Right forelimb (tissue), 1 donor: Measurements from ENCODE around the gene ADAMTS12.
"Not testable (repeated sequence)": the region's sequence is repeated elsewhere in the genome, so short reads cannot be mapped to it uniquely, and the experiment has no call there.

Experiments used
- DNase-seq: peaks from one replicate; pipeline ENCODE4 v3.0.0-alpha.2; 2018

ADAMTS12 gene

DNA sequence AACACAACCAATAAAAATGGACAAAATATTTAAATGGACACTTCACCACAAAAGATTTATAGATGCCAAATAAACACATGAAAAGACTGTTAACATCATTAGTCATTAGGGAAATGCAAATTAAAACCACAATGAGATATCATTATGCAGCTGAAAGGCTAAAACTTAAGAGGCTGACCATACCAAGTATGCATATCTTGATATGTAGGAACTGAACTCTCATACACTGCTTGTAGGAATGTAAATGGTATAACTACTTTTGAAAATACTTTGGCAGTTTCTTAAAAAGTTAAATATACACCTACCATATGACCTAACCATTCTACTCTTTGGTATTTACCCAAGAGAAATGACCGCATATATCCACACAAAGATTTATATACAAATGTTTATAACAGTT lies 13.6 kb upstream of the ADAMTS12 start:
- no peak for DNase-seq

DNA sequence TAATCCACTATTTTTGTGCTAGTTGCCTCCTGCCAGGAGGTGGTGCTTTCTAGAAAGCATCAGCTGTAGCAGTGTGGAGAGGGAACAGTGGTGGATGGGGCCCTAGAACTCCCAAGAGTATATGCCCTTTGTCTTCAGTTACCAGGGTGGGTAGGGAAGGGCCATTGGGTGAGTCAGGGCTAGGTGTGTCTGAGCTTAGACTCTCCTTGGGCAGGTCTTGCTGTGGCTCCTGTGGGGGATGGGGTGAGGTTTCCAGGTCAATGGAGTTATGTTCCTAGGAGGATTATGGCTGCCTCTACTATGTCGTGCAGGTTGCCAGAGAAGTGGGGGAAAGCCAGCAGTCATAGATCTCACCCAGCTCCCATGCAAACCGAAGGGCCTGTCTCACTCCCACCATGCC lies 11.3 kb upstream of the ADAMTS12 start:
- DNase-seq: no peak

DNA sequence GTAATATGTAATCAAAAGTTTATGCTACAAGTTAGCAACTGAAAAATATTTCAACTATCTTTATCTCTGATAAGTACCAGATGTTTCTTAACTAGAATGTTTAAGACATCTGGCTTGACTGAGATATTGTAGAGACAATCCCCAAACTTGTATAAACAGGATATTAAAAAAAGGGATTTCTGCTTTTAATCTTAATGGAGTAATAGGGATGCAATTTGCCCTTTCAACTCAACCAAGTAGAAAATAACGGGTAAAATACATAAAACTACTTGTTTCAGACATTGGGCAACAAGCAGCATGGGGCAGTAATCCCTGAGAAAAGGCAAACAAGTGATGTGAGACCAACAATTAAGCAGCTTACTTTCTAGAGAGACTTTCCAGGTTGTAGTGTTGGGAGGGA lies 9.4 kb upstream of the ADAMTS12 start:
- no peak for DNase-seq

DNA sequence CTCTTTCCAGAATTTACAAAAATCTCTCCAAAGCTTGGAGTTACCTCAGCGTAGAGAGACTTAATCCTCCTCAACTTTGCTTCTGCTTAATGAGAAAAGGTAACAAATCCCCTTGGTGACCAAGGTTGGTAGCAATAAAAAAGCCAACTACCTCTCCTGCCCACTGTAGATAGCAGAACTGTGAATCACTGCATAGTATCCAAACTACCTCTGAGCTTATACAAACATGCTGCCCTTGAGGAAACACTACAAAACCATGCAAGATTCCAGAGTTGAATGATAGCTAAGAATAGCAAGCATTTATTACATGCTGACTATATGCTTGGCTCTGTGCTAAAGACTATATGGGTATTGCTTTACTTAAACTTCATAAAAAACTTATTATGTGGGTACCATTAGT lies 2.8 kb upstream of the ADAMTS12 start:
- no peak for DNase-seq

DNA sequence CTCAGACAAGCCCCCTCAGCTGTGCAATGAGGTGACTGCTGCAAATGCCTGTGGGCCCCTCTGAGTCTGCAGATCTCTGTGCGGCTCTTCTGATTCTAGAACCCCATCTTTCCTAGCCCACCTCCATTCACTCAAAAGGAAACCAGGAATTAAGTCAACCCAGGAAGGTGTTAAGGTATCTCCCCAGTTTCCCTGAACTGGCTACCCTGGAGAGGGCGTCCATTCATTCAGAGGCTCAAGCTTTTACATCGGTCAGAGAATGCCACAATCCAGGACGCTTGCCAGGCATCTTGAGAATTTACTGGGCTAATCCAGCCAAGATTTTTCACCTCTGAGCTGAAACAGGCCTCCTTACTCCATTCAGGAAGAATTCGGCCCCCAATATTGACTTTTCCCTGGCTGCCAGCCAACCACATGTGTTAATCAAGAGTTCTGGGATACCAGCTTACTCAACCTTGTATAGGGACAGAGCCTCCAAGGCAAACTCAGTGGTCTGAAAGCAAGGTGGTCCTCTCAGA lies 889 bp upstream of the ADAMTS12 start:
- peak; percentile 73 for DNase-seq

DNA sequence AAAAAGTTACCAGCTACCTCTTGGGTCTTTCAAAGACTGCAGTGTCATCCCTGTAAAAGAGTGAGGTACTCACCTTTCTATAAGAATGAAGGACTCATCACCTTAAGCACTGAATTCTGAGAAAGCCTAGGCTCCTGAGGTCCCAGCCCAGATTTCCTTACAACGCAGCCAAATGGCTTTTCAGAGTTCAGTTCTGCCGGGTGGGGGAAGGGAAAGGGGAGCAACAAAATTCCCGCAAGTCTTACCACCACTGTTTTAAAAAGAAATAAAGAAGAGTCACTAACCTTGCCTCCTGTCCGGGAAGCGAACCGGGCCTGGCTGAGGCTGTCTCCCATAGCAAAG lies 373 bp downstream of the ADAMTS12 start:
- no peak for DNase-seq

DNA sequence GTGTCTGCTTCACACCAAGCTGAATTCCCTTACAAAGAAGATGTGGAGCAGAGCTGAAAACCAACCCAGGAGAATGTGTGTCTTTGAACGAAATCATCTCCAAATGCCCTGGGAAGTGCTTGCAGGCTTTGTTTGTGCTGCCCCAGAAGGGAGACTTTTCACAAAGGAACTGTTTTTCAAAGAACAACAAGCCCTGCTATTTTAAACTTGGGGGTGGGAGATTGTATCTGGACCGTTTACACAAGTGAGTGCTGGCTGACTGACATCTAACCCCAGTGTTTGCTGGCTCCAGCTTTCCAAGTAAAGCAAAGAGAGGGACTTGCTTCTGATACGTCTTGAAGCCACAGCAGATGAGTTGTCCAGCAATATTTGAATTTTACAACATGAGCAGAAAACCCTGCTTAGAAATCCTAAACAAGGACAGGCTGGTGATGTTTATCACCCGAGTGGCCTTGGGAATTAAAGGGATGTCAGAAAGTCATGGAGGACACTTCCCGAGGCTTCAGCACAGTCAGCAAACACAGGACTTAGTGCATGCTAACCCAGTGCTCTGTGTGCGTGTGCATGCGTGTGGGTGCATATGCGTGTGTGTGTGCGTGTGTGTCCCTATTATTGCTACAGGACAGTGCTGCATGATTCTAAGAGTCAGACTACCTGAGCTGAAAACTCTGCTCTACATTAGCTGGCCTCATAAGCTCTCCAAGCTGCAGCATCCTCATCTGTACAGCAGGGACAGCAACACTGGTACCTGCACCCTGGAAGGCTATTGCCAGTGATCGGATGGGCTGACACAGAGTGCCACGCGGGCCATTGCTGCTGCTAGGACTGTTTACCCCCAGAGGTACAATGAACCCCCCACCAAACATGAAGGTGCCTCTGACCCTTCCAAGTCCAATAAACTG lies 1.4 kb downstream of the ADAMTS12 start:
- DNase-seq: peak; percentile 62

DNA sequence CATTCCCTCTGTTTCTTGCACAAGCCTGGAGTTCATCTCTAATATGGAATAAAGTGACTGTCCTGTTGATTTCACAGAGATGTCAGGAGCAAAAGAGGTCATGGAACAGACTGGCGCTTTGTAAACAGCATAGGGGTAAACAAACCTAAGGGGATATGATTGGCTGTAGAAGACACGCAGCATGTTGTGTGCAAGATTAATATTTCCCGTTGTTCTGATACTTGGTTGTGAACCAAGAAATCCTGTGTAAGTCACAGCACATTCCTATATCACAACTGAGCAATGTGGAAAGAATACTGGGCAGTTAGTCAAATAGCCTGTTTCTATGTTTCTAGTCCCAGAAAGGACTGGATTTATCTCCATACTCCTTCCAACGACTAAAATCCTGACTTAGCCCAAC lies 3.2 kb downstream of the ADAMTS12 start:
- no peak for DNase-seq

DNA sequence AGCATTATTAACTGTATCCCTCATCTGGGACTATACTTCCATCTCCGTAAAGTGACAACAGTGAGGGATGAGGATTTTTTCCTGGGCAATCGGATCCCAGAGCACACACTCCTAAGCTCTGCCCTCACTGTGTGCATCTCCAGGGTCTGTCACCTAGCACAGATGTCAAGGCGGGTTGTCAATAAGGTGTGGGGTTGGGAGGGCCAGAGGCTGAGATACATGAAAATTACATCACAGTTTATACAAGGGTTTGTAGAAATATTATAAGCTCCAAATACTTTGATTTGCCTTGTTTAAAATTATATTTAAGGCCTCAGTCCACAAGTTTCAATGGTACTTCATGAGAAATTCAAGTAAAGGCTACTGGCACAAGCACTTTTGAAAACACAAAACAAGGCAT lies 4.5 kb downstream of the ADAMTS12 start:
- no peak for DNase-seq

DNA sequence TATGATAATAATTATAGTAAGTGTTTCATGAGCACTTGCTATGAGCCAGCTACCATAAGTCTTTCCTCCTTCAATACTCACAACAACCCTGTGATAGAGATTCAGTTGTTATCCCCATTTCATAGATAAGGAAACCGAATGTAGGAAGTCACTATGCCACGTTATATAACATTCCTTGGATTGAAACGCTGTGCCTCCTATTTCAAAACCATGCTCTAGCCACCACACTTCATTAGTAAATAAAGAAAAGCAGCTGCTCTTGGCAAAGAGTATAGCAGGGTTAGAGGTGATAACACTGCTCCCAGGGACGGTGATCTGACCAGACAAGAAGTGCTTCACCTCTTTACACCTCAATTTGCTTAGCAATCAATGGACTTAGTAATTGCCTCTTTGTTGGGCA lies 5.5 kb downstream of the ADAMTS12 start:
- DNase-seq: no peak

DNA sequence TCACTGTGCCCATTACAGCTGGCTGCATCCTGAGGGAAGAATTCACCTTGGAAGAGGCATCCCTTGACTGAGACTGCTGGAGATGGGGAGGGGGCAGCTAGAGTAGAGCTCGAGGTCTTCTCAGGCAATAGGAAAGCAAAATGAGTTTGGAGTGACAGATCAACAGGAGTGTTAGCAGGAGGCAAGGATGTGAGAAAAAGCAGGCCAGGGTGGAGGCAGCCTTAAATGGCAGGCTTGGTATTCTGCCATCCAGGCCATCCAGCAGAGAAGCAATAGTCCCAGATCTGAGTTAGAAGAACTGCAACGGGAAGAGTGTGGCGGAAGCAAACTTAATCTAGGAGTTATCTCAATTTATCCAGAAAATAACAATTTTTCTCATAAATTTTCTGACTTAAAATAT lies 6.1 kb downstream of the ADAMTS12 start:
- DNase-seq: no peak

DNA sequence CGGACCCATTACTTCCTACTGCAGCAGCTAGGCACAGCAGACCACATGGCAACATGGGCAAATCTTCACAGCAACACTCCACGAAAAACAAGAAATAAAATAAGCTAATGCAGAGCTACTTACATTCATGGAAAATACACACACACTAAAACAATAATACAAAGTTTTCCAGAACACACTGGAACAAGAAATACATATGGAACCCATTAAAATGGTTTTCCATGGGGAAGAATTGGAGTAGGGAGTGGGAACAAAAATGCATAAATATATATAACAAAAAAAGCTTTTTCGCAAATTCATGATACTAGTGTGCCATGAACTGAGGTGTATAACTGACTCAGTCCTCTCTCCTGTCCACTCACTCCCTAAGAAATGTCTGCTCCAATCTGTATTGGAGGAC lies 8.3 kb downstream of the ADAMTS12 start:
- DNase-seq: no peak

DNA sequence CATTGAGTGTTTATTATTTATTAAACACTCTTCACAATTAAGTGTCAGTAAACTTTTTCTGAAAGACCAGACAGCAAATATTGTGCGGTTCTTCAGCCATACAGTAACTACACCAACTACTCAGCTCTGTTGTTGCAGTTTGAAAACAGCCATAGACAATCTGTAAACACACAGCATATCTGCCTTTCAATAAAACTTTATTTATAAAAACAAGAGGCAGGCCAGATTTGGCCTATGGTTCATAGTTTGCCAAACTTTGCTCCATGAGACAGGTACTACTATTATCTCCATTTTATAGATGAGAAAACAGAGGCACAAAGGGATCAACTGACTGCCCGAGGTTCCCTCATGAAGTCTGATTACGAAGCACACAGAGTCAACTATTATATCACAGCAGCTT lies 11.5 kb downstream of the ADAMTS12 start:
- DNase-seq: no peak

DNA sequence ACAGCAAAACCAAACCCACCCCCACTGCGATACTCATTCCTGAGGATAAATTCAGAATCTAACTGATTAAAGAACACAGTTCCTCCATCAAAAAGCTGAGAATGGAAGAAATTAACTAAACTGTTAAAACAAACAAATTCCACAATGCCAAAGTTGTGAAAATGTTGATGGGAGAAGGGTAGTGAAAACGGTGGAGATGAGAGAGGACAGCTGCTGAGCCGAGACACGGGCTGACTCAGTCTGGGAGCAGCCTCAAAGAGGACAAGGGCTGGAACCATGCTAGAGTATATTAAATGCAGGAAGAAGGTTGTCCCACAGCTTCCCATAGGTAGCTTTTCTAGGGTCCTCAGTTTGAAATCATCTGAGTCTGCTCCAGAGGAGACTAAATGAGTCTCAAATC lies 14.3 kb downstream of the ADAMTS12 start:
- DNase-seq: no peak

DNA sequence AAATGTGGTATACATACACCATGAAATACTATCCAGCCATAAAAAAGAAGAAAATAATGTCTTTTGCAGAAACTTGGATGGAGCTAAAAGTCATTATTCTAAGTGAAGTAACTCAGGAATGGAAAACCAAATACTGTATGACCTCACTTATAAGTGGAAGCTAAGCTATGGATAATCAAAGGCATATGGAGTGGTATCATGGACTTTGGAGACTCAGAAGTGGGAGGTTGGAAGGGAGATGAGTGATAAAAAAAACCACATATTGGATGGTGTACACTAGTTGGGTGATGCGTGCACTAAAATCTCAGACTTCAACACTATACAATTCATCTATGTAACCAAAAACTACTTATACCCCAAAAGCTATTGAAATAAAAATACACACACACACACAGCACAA lies 24.5 kb downstream of the ADAMTS12 start:
- DNase-seq: no peak

DNA sequence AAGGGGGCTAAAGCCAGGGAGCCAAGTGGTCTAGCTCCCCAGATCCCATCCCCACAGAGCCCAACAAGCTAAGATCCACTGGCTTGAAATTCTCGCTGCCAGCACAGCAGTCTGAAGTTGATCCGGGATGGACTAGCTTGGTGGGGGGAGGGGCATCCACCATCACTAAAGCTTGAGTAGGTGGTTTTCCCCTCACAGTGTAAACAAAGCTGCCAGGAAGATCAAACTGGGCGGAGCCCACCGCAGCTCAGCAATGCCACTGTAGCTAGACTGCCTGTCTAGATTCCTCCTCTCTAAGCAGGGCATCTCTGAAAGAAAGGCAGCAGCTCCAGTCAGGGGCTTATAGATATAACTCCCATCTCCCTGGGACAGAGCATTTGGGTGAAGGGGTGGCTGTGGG lies 32.6 kb downstream of the ADAMTS12 start:
- not testable (repeated sequence) for DNase-seq

DNA sequence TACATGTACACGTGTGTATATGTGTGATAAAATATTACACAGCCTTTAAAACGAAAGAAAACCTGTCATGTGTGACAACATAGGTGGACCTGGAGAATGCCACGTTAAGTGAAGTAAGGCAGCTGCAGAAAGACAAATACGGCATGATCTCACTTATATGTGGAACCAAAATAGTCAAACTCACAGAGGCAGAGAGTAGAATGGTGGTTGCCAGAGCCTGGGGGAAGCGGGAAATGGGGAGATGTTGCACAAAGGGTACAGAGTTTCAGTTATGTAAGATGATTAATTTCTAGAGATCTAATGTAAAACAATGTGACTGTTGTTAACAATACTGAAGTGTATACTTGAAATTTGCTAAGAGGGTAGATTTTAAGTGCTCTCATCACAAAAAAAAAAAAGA lies 34.8 kb downstream of the ADAMTS12 start:
- DNase-seq: no peak

DNA sequence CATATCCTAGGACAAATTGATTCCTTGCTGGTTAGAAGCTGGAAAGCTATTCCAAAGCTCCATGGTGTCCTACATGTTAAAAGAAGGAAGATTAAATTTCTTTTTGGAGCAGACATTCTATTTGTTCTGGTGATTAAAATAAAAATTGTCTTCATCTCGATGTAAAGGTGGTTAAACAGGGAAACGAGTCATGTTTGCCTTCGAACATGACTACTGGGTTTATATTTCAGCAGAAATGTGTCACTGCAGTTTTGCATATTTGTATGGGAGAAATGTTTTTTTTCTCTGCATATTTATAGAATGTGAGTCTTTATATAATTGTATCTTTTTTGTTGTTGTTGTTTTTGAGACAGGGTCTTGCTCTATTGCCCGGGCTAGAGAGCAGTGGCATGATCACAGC lies 36.4 kb downstream of the ADAMTS12 start:
- DNase-seq: no peak

DNA sequence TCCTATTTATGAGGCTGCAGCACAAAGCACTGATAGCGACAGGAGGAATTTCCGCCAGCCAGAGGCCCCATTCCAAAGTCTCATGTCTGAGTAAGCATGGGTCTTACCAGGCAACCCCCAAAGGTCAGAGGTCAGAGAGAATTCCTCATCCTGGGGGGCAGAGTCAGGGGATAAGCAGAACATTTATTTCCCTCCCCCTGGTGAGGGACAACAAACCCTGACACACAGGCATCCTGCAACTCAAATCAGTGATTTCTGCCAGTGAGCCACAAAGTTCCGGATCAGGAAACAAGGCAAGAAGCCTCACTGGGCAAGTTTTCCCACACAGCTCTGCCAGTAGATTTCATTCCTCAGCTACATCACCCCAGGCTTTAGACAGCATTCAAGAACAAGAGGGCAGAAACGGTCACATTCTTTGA lies 37.0 kb downstream of the ADAMTS12 start:
- no peak for DNase-seq

DNA sequence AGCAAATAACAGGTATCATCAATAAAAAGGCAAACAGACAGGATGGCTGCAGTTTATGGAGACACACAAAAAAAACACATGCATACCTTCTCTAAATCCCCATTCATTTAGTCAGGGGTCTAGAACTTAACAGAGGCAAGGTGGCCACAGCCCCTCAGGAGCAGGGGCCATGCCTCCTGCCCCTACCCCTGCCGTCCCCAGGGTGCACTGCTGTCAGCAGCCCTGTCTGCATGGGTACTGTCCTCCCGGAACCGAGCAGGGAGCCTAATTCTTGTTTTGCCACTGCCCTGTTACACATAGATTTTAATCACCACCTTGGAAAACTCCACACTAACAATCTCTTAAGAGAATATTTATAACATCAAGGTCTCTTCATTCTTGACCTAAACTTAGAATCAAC lies 39.0 kb downstream of the ADAMTS12 start:
- DNase-seq: no peak

DNA sequence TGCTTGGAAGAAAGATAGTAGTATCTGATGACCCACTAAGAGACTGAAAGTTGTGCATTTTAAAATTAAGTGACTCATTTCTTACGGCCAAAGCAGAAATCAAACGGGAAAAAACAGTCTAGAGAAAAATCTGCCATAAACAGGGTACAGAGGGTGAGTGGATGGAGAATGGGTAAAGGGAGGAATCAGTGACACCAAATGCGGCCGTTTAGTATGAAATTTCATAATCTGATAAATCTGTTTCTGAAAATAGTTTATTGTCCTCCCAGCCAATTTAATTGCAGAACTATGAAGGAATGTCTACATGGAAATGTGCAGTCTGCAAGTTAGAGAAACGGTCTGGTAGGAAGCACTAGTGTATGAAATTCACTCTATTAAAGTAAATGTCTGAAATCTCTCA lies 39.5 kb downstream of the ADAMTS12 start:
- no peak for DNase-seq

DNA sequence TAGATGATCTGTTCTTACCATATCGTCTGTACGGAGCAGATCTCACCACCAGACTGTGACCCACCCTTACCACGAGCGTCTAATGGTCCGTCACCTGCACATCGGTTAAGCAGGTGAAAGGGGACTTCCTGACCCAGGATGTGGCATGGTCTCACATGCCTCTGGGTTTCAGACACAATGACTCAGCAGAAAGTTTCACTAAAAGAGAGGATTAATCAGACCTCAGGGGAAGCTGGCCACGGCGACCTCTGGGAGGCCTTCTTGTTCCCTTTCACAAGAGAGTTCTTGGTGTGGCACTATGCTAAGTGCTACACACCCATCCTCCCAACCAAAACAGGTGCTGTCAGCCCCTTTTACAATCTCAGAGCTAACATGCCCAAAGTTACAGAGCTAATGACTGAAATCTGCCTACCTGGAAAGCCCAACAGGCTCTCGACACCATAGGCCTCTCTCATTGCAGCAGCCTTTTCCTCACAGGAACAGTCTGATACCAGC lies 41.6 kb downstream of the ADAMTS12 start:
- no peak for DNase-seq

DNA sequence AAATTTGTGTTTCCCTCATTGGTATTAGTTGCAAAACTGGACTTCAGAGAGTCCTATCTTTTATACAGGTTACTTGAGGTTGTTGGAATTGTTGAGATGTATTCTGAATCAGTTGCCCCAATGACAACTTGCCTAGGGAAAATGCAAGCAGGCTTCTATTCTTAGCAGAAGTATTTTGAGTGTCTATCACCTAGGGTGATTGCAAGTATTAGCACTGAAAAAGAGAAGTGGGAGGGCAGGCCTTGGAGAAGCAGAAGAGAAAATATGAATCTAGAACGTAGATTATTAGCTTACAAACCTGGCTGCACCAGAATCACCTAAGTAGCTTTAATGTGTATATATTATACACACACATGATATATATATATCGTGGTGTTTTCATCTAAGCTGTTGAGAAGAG lies 43.2 kb downstream of the ADAMTS12 start:
- DNase-seq: no peak

DNA sequence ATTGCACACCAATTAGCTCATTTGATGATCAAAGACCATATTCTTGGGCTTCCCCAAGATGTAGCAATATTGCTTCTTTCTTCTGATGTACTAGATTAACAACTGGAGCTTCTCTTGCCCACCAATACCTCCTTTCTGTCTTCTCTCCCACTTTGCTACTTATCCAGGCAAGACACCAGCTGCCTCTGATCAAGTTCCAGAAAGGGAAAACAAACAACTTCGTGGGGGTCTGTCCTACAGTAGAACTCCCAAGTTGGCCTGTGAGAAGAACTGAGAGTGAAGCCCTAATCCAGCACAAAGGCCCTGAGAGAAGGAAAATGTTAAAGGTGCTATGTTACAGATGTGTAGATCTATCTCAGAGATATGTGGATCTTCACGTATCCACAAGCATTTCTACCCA lies 44.9 kb downstream of the ADAMTS12 start:
- no peak for DNase-seq

DNA sequence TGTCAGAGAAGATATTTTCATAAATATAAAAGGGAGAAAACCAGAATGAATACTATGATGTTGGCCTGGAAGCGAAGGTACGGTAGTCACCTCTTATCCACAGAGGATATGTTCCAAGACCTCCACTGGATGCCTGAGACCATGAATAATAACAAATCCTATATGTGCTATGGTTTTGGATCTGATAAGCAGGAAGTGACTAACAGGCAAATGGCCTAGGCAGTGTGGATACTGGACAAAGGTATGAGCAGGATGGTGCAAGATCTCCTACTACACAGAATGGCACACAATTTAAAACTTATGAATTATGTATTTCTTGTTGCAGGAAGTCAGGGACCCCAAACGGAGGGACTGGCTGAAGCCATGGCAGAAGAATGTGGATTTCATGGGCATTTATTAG lies 48.2 kb downstream of the ADAMTS12 start:
- no peak for DNase-seq
